Measurements from ENCODE around the gene GNB1. TPM values are rescaled to one million over a fixed set of nuclear protein-coding genes. Genes with fewer than 3 reads are reported as not detected.

Gene GNB1
- total RNA-seq, 2 donors from 2014 or later: 350 to 418 TPM

DNA sequence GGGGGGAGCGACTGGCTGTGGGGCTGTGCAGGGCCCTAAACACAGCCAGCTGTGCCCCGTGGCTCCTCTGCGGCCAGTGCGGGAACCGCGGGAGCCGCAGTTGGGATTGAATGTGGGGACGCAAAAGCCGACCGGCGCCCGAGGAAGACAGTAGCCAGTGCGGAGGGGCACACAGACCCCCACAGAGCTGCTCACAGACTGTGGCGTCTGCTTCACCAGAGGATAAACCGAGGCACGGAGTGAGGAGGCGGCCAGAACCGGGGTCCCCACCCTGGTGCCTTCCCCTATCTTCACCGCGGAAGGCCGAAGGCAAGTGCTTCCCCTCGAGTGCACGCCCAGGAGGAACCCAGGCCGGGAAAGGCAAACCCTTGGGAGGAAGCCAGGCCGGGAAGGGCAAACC is 36.9 kb upstream of the GNB1 start:
- no peaks in the 10 kb centered on the region for H3K27me3 Mint-ChIP-seq (ENCODE audit: low read depth)
- no peaks in the 10 kb centered on the region for H3K36me3 Mint-ChIP-seq (ENCODE audit: insufficient read depth in 2 of 2)
- ATAC-seq (replicated peaks in 1 of 2): no peak
- no peak overlapping the region for H3K4me3 Mint-ChIP-seq
- H3K4me1 Mint-ChIP-seq (ENCODE audit: low read depth): no peaks in the 10 kb centered on the region
- H3K27ac Mint-ChIP-seq: no peak overlapping the region
- DNase-seq: no peak
- H3K9me3 Mint-ChIP-seq: no peaks in the 10 kb centered on the region

DNA sequence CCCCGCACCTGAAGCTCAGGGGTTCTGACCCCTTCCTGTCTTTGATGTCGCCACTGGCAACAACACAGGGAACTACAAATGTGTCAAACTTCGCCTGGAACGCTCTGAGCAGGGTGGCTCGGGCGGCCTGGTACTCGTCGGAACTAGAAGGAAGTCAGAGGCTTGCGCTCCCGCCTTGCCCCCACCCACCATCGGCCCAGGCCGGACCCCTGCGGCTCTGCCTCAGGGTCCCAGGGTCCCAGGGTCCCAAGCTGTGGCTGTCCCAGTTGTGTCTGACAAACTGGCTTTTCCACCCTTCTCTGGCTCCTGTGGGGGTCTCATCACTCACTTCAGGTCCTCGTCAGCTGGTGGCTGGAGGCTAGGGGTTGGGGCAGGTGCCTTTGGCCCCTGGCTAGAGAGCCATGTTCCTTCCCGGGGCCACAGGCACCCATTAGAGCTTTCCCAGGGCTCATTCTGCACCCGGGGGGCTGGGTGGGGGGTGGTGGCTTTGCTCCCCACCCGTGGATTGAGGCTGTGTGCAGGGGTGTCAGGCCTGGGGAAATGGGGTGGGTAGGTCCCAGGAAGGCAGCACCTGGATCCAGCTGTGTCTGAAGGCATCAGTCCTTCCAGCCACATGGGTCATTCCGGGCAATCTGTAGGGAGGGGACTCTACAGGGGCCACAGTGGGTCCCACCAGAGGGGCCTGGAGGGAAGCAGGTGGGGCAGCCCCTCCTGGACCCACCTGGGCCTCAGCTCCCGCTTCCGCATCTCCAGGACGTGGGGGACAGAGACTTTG is 36.2 kb upstream of the GNB1 start:
- no peak overlapping the region for H3K27ac Mint-ChIP-seq
- DNase-seq: no peak
- no peaks in the 10 kb centered on the region for H3K36me3 Mint-ChIP-seq (ENCODE audit: insufficient read depth in 2 of 2)
- H3K4me3 Mint-ChIP-seq: no peak overlapping the region
- no peaks in the 10 kb centered on the region for H3K9me3 Mint-ChIP-seq
- no peak for ATAC-seq (replicated peaks in 1 of 2)
- H3K27me3 Mint-ChIP-seq (ENCODE audit: low read depth): no peaks in the 10 kb centered on the region
- no peaks in the 10 kb centered on the region for H3K4me1 Mint-ChIP-seq (ENCODE audit: low read depth)

DNA sequence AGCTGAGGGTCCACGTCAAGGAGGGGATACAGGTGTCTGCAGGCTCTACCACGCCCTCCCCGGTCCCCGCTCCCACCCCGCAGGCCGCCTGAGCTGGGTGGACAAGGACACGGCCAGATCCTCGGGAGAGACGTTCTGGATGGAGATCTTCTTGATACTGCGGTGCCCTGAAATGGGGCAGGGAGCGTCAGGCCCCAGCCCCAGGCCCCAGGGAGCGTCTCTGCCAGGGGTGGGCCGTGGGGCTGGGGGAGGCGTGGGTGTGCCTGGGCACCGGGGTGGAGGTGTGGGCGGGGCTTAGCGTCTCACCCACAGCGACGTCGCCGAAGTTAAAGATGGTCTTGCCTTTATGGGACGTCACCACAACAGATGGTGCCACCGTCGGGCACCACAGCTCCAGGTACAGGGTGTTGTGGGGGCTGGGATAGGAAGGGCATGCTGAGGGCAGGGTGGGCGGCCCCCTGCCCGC is 35.5 kb upstream of the GNB1 start:
- Mint-ChIP-seq H3K9me3 (no peaks in the 10 kb centered on the region), H3K4me1 (ENCODE audit: low read depth) (no peaks in the 10 kb centered on the region), H3K27ac (no peak overlapping the region)

DNA sequence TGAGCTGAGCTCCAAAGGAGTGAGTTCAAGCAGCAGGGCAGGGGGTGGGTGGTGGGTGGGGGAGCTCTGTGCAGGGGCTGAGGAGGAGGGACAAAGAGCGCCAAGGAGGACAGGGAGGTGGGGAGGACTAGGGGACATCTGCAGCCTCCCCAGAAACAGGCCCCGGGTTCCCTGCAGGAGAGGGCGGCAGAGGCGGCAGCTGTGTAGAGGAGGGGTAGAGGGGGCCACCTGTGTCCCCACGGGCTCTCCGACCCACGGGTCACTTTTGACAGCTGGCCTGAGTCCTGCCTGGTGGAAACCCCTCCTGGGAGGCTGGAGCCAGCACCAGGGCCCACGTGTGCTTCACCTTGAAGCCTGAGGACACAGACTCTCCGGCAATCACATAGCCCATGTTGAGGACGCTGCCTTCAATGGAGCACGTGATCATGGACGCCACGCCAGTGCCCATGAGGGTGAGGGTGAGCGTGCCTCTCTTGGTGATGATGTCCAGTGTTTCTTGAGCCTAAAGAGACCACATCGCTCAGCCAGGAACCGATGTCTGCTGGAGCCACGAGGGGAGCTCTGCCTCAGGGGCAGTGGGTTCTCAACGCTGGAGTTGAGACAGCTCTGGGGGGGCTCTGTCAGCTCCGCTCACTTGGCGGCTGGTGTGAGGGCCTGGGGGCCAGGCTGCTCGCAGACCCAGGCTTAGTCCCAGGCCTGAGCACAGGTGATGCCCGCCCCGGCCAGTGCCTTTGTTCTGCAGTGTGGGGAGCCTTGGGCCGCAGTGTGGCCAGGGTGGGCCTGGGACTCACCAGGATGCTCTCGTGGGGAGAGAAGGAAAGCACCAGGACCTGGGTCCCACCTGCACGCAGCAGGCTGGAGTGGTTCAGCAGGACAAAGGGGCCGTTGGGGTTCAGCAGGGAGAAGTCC is 34.8 kb upstream of the GNB1 start:
- H3K27me3 Mint-ChIP-seq (ENCODE audit: low read depth): no peaks in the 10 kb centered on the region
- no peaks in the 10 kb centered on the region for H3K9me3 Mint-ChIP-seq
- no peaks in the 10 kb centered on the region for H3K4me1 Mint-ChIP-seq (ENCODE audit: low read depth)
- H3K4me3 Mint-ChIP-seq: no peak overlapping the region
- ATAC-seq (replicated peaks in 1 of 2) (no peak), DNase-seq (no peak)
- H3K27ac Mint-ChIP-seq: no peak overlapping the region
- H3K36me3 Mint-ChIP-seq (ENCODE audit: insufficient read depth in 2 of 2): no peaks in the 10 kb centered on the region

More for the DNA sequence above, 35.5 kb upstream of the GNB1 start:
- no peaks in the 10 kb centered on the region for H3K27me3 Mint-ChIP-seq (ENCODE audit: low read depth)
- H3K36me3 Mint-ChIP-seq (ENCODE audit: insufficient read depth in 2 of 2): no peaks in the 10 kb centered on the region
- H3K4me3 Mint-ChIP-seq: no peak overlapping the region
- ATAC-seq (replicated peaks in 1 of 2) (no peak), DNase-seq (no peak)

DNA sequence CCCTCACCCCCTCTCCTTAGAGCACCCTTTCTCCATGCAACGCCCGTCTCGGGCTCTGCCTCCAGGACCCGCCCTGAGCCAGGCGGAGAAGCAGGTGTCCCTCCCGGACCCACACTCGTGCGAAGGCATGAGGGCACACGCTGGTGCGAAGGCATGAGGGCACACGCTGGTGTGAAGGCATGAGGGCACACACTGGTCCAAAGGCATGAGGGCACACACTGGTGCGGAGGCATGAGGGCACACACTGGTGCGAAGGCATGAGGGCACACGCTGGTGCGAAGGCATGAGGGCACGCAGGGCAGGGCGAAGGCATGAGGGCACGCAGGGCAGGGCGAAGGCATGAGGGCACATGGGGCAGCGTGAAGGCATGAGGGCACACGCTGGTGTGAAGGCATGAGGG is 34.0 kb upstream of the GNB1 start:
- Mint-ChIP-seq H3K27ac (no peak overlapping the region), H3K9me3 (no peaks in the 10 kb centered on the region), H3K4me3 (no peak overlapping the region), H3K36me3 (ENCODE audit: insufficient read depth in 2 of 2) (no peaks in the 10 kb centered on the region), H3K27me3 (ENCODE audit: low read depth) (no peaks in the 10 kb centered on the region), H3K4me1 (ENCODE audit: low read depth) (no peaks in the 10 kb centered on the region)
- ATAC-seq (replicated peaks in 1 of 2) (no peak), DNase-seq (no peak)

DNA sequence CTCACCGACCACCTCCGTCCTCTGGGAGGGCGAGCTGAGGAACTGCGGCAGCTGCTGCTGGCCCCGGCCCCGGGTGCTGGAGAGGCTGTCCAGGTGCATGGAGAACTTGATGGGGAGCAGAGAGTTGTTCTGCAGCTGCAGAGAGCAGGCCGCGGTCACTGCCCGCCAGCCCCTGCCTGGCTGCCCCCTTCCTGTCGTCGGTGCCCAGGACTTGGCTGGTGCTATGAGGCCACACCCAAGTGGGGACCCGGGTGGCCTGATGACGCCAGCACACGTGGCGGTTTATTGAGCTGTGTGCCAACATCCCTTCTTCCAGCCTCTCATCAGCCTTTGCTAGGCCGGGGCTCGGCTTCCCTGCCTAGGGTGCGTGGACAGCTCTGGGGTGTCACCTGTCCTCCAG is 33.5 kb upstream of the GNB1 start:
- ATAC-seq (replicated peaks in 1 of 2) (no peak), DNase-seq (no peak)
- Mint-ChIP-seq H3K36me3 (ENCODE audit: insufficient read depth in 2 of 2) (no peaks in the 10 kb centered on the region), H3K27ac (no peak overlapping the region), H3K4me1 (ENCODE audit: low read depth) (no peaks in the 10 kb centered on the region), H3K9me3 (no peaks in the 10 kb centered on the region), H3K27me3 (ENCODE audit: low read depth) (no peaks in the 10 kb centered on the region), H3K4me3 (no peak overlapping the region)

DNA sequence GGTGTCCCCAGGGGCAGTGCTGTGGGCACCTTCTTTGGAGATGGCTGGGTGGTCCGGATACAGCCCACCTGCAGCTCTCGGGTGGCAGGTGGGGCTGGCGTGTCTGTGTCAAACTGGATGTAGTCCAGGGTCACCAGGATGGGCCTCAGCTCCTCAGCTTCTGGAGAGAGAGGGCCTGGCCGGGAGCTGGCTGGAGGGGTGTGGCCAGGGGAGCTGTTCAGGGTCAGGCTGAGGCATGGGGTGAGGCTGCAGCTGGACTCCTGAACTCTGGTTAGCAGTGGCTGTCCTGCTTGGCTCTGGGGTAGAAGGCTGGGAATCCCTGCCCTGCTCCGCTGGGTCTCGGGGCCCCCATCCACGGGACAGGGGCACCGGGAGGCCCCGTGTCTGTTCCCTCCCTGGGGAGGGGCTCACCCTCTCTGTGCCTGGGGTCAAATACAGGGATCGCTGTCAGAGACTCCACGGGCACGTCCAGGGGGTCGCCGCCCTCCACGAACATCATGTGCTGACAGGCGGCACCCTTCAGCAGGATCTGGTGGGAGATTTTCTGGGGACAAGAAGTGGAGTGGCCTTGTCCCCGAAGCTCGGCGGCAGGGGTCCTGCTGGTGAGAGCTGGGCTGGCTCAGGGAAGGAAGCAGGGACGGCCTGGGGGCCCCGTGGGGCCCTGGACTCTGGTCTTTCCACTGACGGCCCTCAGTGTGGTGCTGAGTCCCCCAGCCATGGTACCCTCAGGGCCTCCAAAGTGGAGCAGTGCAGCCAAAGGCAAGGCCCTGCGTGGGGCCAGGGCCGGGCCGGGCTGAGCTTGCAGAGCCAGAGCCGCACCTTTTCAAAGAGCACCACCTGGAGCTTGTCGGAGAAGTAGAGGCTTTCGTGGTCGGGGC is 32.3 kb upstream of the GNB1 start:
- Mint-ChIP-seq H3K27me3 (ENCODE audit: low read depth) (no peaks in the 10 kb centered on the region), H3K9me3 (no peaks in the 10 kb centered on the region), H3K27ac (no peak overlapping the region), H3K4me3 (no peak overlapping the region), H3K4me1 (ENCODE audit: low read depth) (peaks cover 1% of the 10 kb centered on the region), H3K36me3 (ENCODE audit: insufficient read depth in 2 of 2) (no peaks in the 10 kb centered on the region)
- DNase-seq (no peak), ATAC-seq (replicated peaks in 1 of 2) (no peak)

DNA sequence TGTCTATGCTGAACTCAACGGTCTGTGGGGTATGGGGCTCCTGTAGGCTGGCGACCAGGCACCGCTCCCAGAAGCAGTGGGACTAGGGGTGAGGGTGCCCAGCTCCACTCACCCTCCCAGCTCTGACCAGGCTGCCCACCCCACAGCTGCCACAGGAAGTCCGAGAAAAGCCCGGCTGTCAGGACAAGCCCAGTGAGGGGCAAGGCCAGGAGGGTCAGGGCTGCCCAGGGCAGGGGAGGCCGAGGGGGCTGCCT is 31.7 kb upstream of the GNB1 start:
- H3K4me3 Mint-ChIP-seq: no peak overlapping the region
- no peak overlapping the region for H3K27ac Mint-ChIP-seq
- ATAC-seq (replicated peaks in 1 of 2) (no peak), DNase-seq (no peak)
- H3K27me3 Mint-ChIP-seq (ENCODE audit: low read depth): no peaks in the 10 kb centered on the region
- H3K4me1 Mint-ChIP-seq (ENCODE audit: low read depth): peaks cover 5% of the 10 kb centered on the region
- H3K36me3 Mint-ChIP-seq (ENCODE audit: insufficient read depth in 2 of 2): no peaks in the 10 kb centered on the region
- H3K9me3 Mint-ChIP-seq: no peaks in the 10 kb centered on the region

DNA sequence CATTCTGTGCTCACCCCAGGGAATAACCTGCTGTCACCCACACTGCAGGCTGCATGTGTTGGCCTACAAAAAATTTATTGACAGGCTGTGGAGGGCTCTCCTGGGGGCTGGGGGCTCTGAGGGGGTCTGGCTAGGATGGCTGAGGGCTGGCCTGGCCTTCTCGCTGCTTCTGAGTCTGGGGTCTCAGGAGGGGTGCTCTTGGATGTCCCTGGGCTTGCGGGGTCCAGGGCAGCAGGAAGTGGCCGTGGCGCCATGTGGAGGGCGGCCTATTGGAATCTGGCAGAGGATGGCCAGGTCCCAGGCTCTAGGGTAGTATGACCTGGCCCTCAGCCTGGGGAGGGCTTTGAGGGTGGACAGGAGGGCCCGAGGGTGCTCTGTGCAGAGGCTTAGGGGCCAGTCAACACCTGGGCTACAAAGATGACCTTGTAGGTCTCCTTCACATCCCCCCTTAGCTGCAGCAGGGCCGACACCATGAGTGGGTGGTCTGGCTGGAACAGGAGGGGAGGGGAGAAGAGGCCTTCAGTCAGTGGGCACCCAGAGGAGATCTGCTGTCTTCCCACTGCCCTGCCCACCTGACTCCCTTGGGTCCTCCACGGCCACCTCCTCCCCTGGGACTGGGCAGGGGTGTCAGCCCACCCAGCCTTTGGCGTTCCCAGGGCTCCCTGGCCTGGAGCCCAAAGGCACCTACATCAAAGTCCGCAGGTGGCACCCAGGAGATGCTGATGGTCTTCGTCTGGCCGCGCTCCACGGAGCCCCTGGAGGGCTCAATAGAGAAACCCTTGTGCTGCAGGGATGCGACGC is 31.2 kb upstream of the GNB1 start:
- Mint-ChIP-seq H3K27me3 (ENCODE audit: low read depth) (no peaks in the 10 kb centered on the region), H3K36me3 (ENCODE audit: insufficient read depth in 2 of 2) (no peaks in the 10 kb centered on the region), H3K9me3 (no peaks in the 10 kb centered on the region), H3K27ac (no peak overlapping the region), H3K4me1 (ENCODE audit: low read depth) (peaks cover 5% of the 10 kb centered on the region), H3K4me3 (no peak overlapping the region)
- ATAC-seq (replicated peaks in 1 of 2) (no peak), DNase-seq (no peak)

DNA sequence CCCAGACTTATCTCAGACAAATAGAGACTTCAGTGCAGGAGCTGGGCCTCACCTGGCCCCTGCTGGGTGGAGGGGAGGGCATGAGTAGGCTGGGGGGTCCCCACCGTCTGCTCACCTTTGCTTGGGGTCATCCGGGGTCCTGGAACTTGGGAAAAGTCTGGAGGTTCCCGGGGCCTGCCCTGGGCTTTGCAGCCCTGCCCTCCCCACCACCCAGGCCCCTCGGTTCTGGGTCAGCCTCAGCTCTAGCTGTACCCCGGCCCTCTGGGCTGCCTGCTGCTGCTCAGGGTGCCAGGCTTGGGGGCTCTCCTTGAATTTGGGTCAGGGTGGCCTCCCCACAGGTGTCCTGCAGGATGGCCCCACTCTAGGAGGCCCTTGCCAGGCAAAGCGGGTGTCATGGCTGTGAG is 30.6 kb upstream of the GNB1 start:
- Mint-ChIP-seq H3K36me3 (ENCODE audit: insufficient read depth in 2 of 2) (no peaks in the 10 kb centered on the region), H3K4me1 (ENCODE audit: low read depth) (peaks cover 5% of the 10 kb centered on the region), H3K27me3 (ENCODE audit: low read depth) (no peaks in the 10 kb centered on the region), H3K27ac (no peak overlapping the region), H3K9me3 (no peaks in the 10 kb centered on the region), H3K4me3 (no peak overlapping the region)
- ATAC-seq (replicated peaks in 1 of 2) (no peak), DNase-seq (no peak)

DNA sequence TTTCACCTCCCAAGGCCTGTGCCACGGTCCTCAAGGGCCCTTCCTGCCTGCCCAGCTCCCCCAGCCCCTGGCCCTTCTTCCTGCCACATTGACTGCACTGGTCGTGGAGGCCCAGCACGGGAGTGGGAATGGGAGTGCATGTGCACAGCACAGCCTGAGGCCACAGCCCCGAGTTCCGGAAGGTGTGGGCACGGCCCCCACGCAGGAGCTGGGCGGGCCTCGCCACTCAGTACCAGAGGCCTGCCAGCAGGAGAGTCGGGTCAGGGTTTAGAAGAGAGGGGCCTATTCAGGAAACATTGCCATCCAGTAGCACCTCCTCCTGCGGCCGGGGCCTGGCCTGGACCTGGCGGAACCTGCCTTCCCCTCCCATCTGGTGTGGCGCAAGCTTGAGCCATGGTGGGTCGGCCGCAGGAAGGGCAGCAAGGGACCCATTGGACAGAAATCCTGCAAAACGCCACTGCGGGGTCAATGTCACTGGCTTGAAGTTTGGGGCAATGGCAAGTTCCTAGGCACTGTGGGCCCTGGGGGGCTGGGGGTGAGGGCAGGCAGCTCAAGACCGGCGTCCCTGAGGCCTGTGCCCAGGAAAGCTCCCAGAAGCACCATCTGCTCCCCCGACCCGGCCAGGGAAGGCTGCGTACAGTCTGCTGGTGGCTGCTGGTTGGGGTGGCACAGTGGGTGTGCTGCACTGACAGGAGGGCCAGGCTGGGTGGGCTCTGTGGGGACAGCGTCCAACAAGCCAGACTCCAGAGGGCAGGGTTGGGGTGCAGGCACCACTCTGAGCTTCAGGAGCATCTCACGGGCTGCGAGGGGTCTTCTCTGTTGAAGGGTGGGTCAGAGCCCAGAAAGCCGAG is 29.9 kb upstream of the GNB1 start:
- H3K27ac Mint-ChIP-seq: no peak overlapping the region
- peaks cover 5% of the 10 kb centered on the region for H3K4me1 Mint-ChIP-seq (ENCODE audit: low read depth)
- no peak overlapping the region for H3K4me3 Mint-ChIP-seq
- no peaks in the 10 kb centered on the region for H3K36me3 Mint-ChIP-seq (ENCODE audit: insufficient read depth in 2 of 2)
- ATAC-seq (replicated peaks in 1 of 2) (no peak), DNase-seq (no peak)
- H3K9me3 Mint-ChIP-seq: no peaks in the 10 kb centered on the region
- no peaks in the 10 kb centered on the region for H3K27me3 Mint-ChIP-seq (ENCODE audit: low read depth)
